Activated CD4-positive, alpha-beta memory T cell treated with anti-CD3 and anti-CD28 coated beads, Interleukin-2, amount 10 ng/mL, durations not matched to agents 7 days and 5 days (primary cell): ENCODE results near the gene METTL25B. TPM values are rescaled to one million over a fixed set of nuclear protein-coding genes. Genes with fewer than 3 reads are reported as not detected.

ENCODE experiments used
- CTCF ChIA-PET: fragments of 350-600 bp; sonication (Branson Sonifier 250); formaldehyde crosslinking; loops from one replicate; lab custom pipeline; 2021; ENCODE audit warnings: antibody characterized with exemption, inconsistent platforms; lab: Charles Lee
- POLR2A ChIA-PET: fragments of 350-600 bp; sonication (Branson Sonifier 250); formaldehyde crosslinking; loops from one replicate; lab custom pipeline; 2021; ENCODE audit warnings: antibody characterized with exemption; lab: Charles Lee
- DNase-seq: peaks from one replicate; pipeline ENCODE4 v3.0.0-alpha.2; 2020
- H3K27ac Mint-ChIP-seq: one replicate; pipeline ENCODE4 v1.8.0; 2021; ENCODE audit warnings: mild to moderate bottlenecking, mixed read lengths
- H3K27me3 Mint-ChIP-seq: one replicate; pipeline ENCODE4 v1.8.0; 2021; ENCODE audit warnings: mixed read lengths
- H3K36me3 Mint-ChIP-seq: one replicate; pipeline ENCODE4 v1.8.0; 2021; ENCODE audit warnings: low read depth, mixed read lengths
- H3K4me1 Mint-ChIP-seq: one replicate; pipeline ENCODE4 v1.8.0; 2021; ENCODE audit warnings: mixed read lengths
- H3K4me3 Mint-ChIP-seq: one replicate; pipeline ENCODE4 v1.8.0; 2021; ENCODE audit warnings: mild to moderate bottlenecking, mixed read lengths
- H3K9me3 Mint-ChIP-seq: one replicate; pipeline ENCODE4 v1.8.0; 2021; ENCODE audit warnings: mixed read lengths
- total RNA-seq, 2 experiments: library from RNA; stranded (reverse); gene quantifications; one replicate each; pipeline ENCODE4 v1.2.3, GENCODE V29; 2021

The METTL25B gene
- total RNA-seq, 2 experiments from 2014 or later = 40.3 to 44.3 TPM

DNA sequence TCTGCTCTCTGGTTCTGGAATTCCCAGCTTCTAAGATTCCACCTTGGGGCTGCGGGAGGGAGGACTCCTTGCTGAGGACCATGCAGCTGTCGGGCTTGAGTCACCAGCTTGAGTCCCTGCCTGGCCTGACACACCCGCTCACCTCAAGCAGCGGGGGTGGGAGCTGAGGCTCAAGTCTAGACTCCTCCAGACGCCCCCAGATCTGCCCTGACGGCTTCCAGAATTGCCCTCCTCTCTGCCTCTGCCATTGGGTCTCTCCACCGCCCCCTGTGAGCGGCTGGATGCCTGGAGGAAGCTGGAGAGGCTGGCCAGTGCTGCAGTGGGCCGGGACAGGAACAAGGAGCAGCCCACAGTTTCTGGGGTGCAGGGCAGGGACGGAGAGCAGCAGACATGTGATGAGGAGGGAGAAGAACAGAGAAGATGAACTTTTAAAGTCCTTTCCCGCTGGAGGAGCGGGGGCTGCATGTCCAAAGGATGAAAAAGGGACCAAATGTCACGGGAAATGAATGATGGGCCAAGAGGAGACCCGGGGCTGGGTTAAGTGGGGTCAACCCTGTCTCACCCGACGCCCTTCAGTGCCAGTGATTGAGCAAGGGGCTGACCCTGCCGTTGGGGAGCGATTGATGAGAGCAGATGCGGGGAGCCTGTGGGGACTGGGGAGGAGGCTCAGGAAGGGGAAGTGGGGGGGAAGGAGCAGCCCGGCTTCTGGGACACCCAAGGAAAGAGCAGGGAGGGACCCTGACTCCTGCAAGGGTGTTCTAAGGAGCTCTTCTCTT lies 36.4 kb upstream of the METTL25B start:
- Mint-ChIP-seq H3K9me3 (no peaks in the 10 kb centered on the region), H3K36me3 (no peaks in the 10 kb centered on the region), H3K4me3 (no peak overlapping the region), H3K4me1 (peaks cover 15% of the 10 kb centered on the region), H3K27me3 (peaks cover 73% of the 10 kb centered on the region), H3K27ac (no peak overlapping the region)
- ChIA-PET CTCF (interaction anchor here (1.1 to 11.7 kb wide), 8 partner anchors 9 to 199 kb away, joined by 3 to 212 read pairs (median 24); partner anchors contain the start of genes CRABP2, ISG20L2, METTL25B and NTRK1), POLR2A (interaction anchor here (0.5 to 3.9 kb wide), 4 partner anchors 13 to 86 kb away, joined by 3 to 32 read pairs (median 8); partner anchors contain the start of genes CRABP2, ISG20L2 and METTL25B)
- no peak for DNase-seq

DNA sequence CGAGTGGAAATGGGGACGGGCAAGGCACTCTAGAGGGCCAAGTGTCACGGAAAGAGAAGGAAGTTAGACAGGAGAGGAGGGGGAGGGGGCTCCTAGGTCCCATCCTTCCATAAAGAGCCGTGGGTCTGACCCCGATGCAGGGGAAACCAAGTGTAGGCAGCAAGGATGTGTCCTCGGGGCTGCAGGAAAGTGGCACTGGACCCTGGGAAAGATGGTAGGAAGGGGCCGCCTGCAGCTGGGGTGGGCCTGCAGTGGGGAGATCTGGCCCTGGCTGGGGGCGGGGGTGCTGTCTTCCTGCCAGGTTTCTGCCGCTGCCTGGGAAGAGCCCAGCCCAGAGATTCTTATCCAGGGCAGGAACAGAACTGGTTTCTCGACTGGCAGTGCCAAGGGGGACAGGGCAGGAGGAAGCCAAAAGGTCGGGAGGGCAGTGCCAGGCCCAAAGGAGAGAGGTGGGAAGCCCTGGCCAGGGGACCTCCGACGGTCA lies 35.8 kb upstream of the METTL25B start:
- Mint-ChIP-seq H3K27me3 (peaks cover 74% of the 10 kb centered on the region), H3K4me3 (no peak overlapping the region), H3K9me3 (no peaks in the 10 kb centered on the region), H3K27ac (no peak overlapping the region), H3K4me1 (peaks cover 15% of the 10 kb centered on the region), H3K36me3 (no peaks in the 10 kb centered on the region)
- no peak for DNase-seq
- ChIA-PET CTCF (interaction anchor here (1.2 to 11.7 kb wide), 4 partner anchors 13 to 199 kb away, joined by 4 to 212 read pairs (median 40); partner anchors contain the start of genes CRABP2, ISG20L2 and METTL25B), POLR2A (interaction anchor here (0.5 to 3.9 kb wide), 2 partner anchors 34 to 87 kb away, joined by 3 to 32 read pairs; partner anchors contain the start of genes ISG20L2 and METTL25B)

DNA sequence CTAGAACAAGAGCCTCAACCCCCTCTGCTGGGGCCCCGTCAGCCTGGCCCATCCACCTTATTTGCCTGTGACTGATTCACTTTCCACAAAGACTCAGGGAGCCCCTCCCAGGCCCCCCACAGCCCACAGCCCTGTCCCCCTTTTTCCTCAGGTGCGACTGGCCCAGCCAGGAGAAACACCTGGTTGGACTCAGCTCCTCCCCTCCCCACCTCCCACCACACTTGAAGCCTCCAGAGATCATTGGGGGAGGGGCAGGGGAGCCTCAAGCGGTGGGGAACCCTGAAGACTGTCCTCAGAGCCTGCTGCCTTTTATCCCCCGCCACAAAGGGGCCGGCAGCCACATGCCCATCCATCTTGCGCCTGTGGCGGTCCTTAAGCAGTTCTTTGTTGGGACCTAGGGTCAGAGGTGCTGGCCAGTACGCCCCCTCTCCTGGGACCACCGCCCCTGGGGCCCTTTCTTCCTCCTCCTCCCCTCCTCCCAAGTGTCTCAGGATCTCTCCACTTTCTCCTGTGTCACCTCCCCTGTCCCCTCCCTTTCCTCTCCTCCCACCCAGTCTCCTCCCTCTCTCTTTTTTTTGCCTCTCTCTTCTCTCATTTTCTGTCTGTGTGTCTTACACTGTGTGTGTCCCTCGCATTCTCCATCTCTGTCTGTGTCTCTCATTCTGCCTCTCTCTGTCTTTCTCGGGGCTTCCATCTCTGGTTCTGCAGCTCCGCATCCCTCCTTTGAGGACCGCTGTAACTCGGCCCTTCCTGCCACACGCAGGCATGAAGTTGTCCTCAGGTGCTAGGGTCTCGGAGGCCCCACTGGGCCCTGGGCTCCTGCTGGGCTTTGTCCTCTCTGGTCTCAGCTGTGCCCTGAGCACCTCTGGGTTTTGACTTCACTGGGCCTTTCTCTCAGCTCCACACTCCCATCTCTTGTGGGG lies 35.1 kb upstream of the METTL25B start:
- POLR2A ChIA-PET = no interaction called here
- CTCF ChIA-PET = interaction anchor here (1.2 to 5.8 kb wide), 2 partner anchors 13 to 198 kb away, joined by 4 to 57 read pairs; partner anchors contain the start of gene CRABP2
- H3K27me3 Mint-ChIP-seq = peaks cover 74% of the 10 kb centered on the region
- no peak for DNase-seq
- H3K4me3 Mint-ChIP-seq = no peak overlapping the region
- peaks cover 15% of the 10 kb centered on the region for H3K4me1 Mint-ChIP-seq
- H3K27ac Mint-ChIP-seq = no peak overlapping the region
- H3K36me3 Mint-ChIP-seq = no peaks in the 10 kb centered on the region
- H3K9me3 Mint-ChIP-seq = no peaks in the 10 kb centered on the region

DNA sequence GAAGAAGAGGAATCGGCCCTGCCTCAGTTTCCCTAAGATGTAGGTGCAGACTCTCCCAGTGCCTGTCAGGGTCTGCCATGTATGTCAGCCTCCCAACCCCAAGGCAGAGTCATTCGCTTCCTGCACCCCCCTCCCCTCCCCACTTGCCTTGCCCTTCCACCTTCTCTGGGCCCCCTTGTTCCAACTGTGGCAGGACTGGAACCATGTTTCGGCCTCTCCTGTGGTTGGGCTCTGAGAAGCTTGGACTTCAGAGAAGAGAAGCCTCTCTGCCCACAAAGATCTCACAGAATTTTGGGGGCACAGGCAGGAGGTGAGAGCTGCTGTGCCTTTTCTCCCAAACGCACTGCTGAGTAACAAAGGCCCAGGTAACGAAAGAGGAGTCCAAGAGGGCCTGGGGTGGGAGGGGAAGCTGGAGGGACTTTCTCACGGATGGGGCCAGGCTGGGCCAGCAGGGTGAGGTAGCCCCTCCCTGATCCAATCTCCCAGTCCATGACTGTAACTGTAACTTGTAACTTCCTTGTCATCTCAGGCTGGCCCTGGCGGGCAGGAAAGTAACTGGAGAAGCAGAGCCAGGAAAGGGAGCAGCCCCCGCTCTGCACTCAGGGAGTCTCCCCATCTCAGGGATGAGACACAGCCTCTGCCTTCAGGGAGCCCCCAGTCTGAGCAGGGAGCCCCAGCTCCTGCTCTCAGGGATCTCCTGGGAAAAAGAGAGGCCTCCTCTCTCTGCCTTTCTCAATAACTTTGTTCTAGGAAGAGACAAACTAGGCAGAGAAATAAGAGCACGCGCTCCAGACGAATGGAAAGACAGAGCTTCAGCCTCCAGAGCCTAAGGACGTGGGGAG lies 34.2 kb upstream of the METTL25B start:
- DNase-seq = no peak
- no peak overlapping the region for H3K4me3 Mint-ChIP-seq
- ChIA-PET POLR2A (interaction anchor here (0.7 kb wide), 1 partner anchor 47 kb away, joined by 3 read pairs; no protein-coding TSS in a partner anchor), CTCF (interaction anchor here (1.0 to 2.1 kb wide), 3 partner anchors 10 to 32 kb away, joined by 4 to 5 read pairs (median 5); no protein-coding TSS in a partner anchor)
- no peak overlapping the region for H3K27ac Mint-ChIP-seq
- H3K4me1 Mint-ChIP-seq = peaks cover 15% of the 10 kb centered on the region
- no peaks in the 10 kb centered on the region for H3K36me3 Mint-ChIP-seq
- no peaks in the 10 kb centered on the region for H3K9me3 Mint-ChIP-seq
- H3K27me3 Mint-ChIP-seq = peaks cover 65% of the 10 kb centered on the region

DNA sequence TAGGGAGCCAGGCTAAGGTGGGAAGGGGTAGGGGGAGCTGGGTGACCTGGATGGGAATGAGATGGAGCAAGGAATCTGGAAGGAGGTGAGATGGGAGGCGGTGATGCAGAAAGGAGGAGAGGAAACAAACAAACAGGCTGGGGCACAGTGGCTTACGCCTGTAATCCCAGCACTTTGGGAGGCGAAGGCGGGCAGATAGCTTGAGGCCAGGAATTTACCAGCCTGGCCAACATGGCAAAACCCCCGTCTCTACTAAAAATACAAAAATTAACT lies 33.6 kb upstream of the METTL25B start:
- H3K9me3 Mint-ChIP-seq = no peaks in the 10 kb centered on the region
- ChIA-PET POLR2A (no interaction called here), CTCF (interaction anchor here (1.0 to 2.1 kb wide), 3 partner anchors 11 to 31 kb away, joined by 4 to 5 read pairs (median 5); no protein-coding TSS in a partner anchor)
- no peak overlapping the region for H3K4me3 Mint-ChIP-seq
- H3K4me1 Mint-ChIP-seq = peaks cover 10% of the 10 kb centered on the region
- no peak for DNase-seq
- H3K27ac Mint-ChIP-seq = no peak overlapping the region
- H3K36me3 Mint-ChIP-seq = no peaks in the 10 kb centered on the region
- H3K27me3 Mint-ChIP-seq = peaks cover 60% of the 10 kb centered on the region

DNA sequence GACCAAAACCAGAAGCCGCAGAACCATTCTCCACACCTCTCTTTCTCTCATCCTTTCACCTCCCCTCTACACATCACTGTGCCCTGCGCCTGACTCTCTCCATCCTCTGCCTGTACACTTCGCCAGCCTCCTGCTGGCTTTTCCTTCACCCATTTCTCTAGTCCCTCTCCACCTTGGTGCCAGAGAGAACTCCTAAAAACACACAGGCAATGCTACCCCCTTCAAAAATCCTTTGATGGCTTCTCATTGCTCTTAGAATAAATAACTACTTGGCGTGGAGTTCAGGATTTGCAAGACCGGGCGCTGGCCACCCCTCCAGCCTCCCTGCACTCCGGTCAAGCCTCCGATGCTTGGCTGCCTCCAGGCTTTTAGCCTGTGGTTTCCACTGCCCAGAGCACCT lies 31.5 kb upstream of the METTL25B start:
- ChIA-PET CTCF (no interaction called here), POLR2A (interaction anchor here (1.0 kb wide), 1 partner anchor 19 kb away, joined by 3 read pairs; no protein-coding TSS in a partner anchor)
- Mint-ChIP-seq H3K36me3 (no peaks in the 10 kb centered on the region), H3K4me3 (no peak overlapping the region), H3K27ac (no peak overlapping the region), H3K27me3 (peaks cover 38% of the 10 kb centered on the region), H3K4me1 (peaks cover 7% of the 10 kb centered on the region), H3K9me3 (no peaks in the 10 kb centered on the region)
- DNase-seq = no peak

DNA sequence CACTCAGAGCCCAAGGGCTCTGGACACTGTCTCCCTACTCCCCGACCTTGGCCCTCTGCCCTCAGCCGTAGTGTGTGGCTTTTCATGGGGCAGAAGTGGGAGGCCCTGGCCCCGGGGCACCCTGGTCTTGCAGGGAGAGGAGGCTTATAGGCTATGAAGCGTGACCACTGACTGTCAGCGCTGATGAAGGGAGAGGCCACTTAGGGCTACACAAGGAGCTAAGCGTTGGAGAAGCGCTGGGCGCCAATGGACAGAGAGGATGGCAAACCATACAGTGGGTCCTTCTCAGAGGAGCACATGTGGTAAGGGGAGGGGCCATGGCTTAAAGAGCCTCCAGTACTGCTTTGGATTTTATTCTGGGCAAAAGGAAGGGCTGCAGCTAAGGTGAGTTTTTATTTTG lies 30.8 kb upstream of the METTL25B start:
- H3K27me3 Mint-ChIP-seq = peaks cover 31% of the 10 kb centered on the region

DNA sequence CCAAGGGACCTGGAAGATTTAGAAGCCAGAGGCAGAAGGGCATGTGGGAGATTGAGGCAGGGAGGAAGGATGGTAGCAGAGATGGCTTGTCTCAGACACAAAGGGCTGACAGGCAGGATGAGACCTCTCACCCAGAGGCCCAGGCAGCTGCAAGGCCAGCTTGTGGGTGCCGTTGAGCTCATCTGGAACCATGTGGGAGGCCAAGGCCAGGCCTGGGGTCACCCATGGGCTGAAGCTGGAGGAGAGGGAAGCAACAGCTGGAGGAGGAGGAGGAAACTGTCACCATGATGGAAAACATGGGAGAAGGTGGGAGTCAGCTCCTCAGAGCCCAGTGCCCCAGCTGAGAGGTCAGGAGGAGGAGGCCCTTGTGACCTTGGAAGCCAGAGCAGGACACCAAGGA lies 29.3 kb upstream of the METTL25B start:
- Mint-ChIP-seq H3K4me1 (no peaks in the 10 kb centered on the region), H3K27me3 (peaks cover 25% of the 10 kb centered on the region), H3K36me3 (no peaks in the 10 kb centered on the region), H3K9me3 (no peaks in the 10 kb centered on the region), H3K4me3 (no peak overlapping the region), H3K27ac (no peak overlapping the region)
- POLR2A ChIA-PET = no interaction called here
- DNase-seq = no peak
- CTCF ChIA-PET = interaction anchor here (1.9 to 10.7 kb wide), 2 partner anchors 9 to 27 kb away, joined by 5 to 109 read pairs; no protein-coding TSS in a partner anchor

More for the DNA sequence above, 30.8 kb upstream of the METTL25B start:
- CTCF ChIA-PET = interaction anchor here (1.2 to 10.7 kb wide), 2 partner anchors 7 to 10 kb away, joined by 3 to 109 read pairs; no protein-coding TSS in a partner anchor
- Mint-ChIP-seq H3K9me3 (no peaks in the 10 kb centered on the region), H3K4me1 (peaks cover 3% of the 10 kb centered on the region), H3K36me3 (no peaks in the 10 kb centered on the region), H3K27ac (no peak overlapping the region), H3K4me3 (no peak overlapping the region)
- POLR2A ChIA-PET = interaction anchor here (1.0 kb wide), 1 partner anchor 18 kb away, joined by 3 read pairs; no protein-coding TSS in a partner anchor
- no peak for DNase-seq

DNA sequence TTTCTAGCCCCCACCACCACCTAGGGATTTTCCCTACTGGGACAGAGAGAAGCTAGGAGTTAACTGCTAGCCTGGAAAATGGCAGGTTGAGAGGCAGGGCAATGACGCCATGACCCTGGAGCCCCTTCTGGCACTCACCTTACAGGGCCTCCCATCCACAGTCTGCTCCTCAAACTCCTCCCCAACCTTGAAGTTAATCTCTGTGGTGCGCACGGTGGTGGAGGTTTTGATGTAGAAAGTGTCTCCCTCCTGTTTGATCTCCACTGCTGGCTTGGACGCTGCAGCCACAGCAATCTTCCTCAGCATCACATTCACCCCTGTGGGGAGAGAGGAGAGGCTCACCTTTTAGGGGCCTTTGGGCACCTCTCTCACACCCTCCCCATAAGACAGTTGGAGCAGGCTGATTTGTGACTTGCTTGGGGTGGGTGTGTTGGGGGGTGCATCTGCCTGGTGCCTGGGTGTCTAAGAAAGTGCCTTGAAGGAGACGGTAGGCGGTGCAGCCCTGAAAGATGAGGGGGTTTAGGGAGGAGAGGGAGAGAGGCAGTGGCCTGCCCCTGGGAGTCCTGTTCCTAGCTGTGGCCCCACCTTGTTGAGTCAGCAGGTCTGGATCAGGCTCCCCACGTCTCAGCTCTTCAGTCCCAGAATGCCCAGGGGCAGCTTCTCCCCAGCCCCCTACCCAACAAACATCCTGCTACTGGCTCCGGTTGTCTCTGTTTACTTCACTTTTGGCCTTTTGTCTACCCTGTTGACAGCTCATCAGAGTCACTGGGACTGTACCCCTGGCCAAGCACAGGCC lies 27.3 kb upstream of the METTL25B start:
- Mint-ChIP-seq H3K27ac (no peak overlapping the region), H3K9me3 (no peaks in the 10 kb centered on the region), H3K4me1 (peaks cover 9% of the 10 kb centered on the region), H3K27me3 (peaks cover 35% of the 10 kb centered on the region), H3K4me3 (no peak overlapping the region), H3K36me3 (no peaks in the 10 kb centered on the region)
- CTCF ChIA-PET = interaction anchor here (0.7 to 10.7 kb wide), 3 partner anchors 11 to 148 kb away, joined by 3 to 109 read pairs (median 4); no protein-coding TSS in a partner anchor
- no peak for DNase-seq
- POLR2A ChIA-PET = no interaction called here

DNA sequence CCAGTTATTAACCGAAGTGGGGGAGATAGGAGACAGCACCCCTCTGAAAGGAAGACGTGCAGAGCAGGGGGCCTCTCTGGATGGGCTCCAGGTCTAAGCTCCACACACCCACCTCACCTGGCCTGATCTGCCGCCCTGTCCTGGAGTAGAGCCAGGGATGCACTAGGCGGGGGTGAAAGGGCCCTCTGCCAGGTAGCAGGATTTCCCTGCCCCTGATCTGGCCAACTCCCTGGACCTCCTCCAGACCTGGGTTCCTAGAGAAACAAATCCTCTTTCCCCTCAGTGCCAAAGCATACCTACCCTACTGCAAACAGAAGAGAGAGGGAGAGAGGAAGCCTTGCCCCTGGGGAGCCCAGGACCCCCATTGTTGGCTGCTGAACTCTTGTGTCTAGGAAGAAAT lies 24.9 kb upstream of the METTL25B start:
- POLR2A ChIA-PET = no interaction called here
- H3K27me3 Mint-ChIP-seq = peaks cover 38% of the 10 kb centered on the region
- no peak overlapping the region for H3K27ac Mint-ChIP-seq
- no peaks in the 10 kb centered on the region for H3K36me3 Mint-ChIP-seq
- H3K9me3 Mint-ChIP-seq = no peaks in the 10 kb centered on the region
- H3K4me3 Mint-ChIP-seq = no peak overlapping the region
- CTCF ChIA-PET = interaction anchor here (1.2 to 10.7 kb wide), 5 partner anchors 13 to 122 kb away, joined by 3 to 109 read pairs (median 5); partner anchors contain the start of genes ISG20L2 and METTL25B
- H3K4me1 Mint-ChIP-seq = peaks cover 21% of the 10 kb centered on the region
- DNase-seq = no peak

DNA sequence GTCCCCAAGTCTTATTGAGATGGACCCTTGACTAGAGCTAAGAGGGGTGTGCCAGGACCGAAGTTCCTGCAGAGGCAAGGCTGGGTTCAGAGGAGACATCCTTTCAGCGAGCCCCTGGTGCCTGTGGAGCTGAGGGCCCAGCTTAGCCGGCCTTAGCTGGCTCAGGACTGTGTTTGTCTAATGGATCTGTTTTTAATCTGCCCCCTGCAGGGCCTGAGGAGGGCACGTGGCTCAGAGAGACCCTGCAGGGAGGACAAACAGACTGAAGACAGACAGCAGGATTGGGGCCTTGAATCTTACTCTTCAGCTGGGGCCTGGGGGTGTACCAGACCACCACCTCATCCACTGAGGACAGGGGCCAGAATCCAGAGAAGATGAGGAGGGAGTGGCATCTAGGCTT lies 24.5 kb upstream of the METTL25B start:
- ChIA-PET CTCF (interaction anchor here (1.2 to 10.7 kb wide), 4 partner anchors 14 to 42 kb away, joined by 3 to 109 read pairs (median 6); partner anchors contain the start of genes ISG20L2 and METTL25B), POLR2A (interaction anchor here (3.3 kb wide), 1 partner anchor 13 kb away, joined by 11 read pairs; no protein-coding TSS in a partner anchor)
- H3K27me3 Mint-ChIP-seq = peaks cover 38% of the 10 kb centered on the region
- H3K27ac Mint-ChIP-seq = no peak overlapping the region
- DNase-seq = no peak
- H3K4me1 Mint-ChIP-seq = peaks cover 21% of the 10 kb centered on the region
- H3K4me3 Mint-ChIP-seq = no peak overlapping the region
- no peaks in the 10 kb centered on the region for H3K36me3 Mint-ChIP-seq
- no peaks in the 10 kb centered on the region for H3K9me3 Mint-ChIP-seq
